ENCODE results near the gene NUCB1. TPM values are rescaled to one million over a fixed set of nuclear protein-coding genes. Genes with fewer than 3 reads are reported as not detected.

Gene NUCB1
- total and polyA plus RNA-seq, 2 donors (not counting 3 experiments of a cell fraction or from before 2014, with no cell fraction given): 194 to 231 TPM

DNA sequence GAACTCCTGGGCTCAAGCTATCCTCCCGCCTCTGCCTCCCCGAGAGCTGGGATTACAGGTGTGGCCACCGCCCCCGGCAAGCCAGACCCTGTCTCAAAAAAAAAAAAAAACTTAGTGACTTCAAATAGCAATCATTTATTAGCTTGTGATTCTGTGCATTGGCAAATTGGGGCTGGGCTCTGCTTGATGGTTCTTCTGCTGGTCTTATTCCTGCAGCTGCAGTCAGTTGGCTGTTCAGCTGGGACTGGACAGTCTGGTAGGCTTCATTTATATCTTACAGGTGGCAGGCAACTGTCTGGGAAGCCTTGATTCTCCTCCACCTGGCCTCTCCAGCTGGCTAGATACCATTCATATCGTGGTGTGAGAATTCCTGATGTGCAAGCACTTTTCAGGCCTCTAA lies 40.8 kb downstream of the NUCB1 start:
- Histone ChIP-seq H3K9me3 (replicated peaks; ENCODE audit: control insufficient read depth, insufficient read depth, low read length) (no peaks in the 10 kb centered on the region), H3K4me1 (ENCODE audit: control insufficient read depth, extremely low read depth, insufficient read depth, low read length) (no peaks in the 10 kb centered on the region), H3K27ac (ENCODE audit: insufficient read depth, low read depth, low read length) (no peak overlapping the region), H3K36me3 (ENCODE audit: control insufficient read depth in 2 of 2, extremely low read depth in 1 of 2, insufficient read depth in 2 of 2, low read length in 2 of 2) (no peaks in the 10 kb centered on the region), H3K79me2 (ENCODE audit: control insufficient read depth, insufficient read depth, low read length) (no peaks in the 10 kb centered on the region), H3K9ac (replicated peaks; ENCODE audit: extremely low read depth, insufficient read depth, low read length) (no peak overlapping the region), H3K27me3 (ENCODE audit: control insufficient read depth in 2 of 2, insufficient read depth in 2 of 2, low read length in 2 of 2) (no peaks in the 10 kb centered on the region), H3K4me2 (ENCODE audit: insufficient read depth, low read length) (no peak overlapping the region), H4K20me1 (replicated peaks; ENCODE audit: control insufficient read depth, extremely low read depth, insufficient read depth, low read length) (no peaks in the 10 kb centered on the region), H2AFZ (ENCODE audit: low read depth, low read length) (no peak overlapping the region), H3K4me3 (replicated peaks in 1 of 3; ENCODE audit: insufficient read depth in 1 of 3, low read depth in 1 of 3, low read length in 3 of 3) (no peak overlapping the region), H3K9me1 (replicated peaks; ENCODE audit: control insufficient read depth, extremely low read depth, insufficient read depth, low read length) (no peaks in the 10 kb centered on the region)
- no peak for TF ChIP-seq JUN (IDR thresholded peaks at IDR 0.05; ENCODE audit: borderline replicate concordance, insufficient read depth, insufficient read length, low read depth)
- TF ChIP-seq FOS (IDR thresholded peaks at IDR 0.05; ENCODE audit: borderline replicate concordance, insufficient read depth, low read length): no peak
- no peak for TF ChIP-seq EZH2 (IDR thresholded peaks at IDR 0.05; ENCODE audit: borderline replicate concordance, low read depth, low read length, severe bottlenecking)
- TF ChIP-seq CTCF (IDR thresholded peaks at IDR 0.05; ENCODE audit: extremely low read depth in 1 of 2, insufficient read depth in 1 of 2, low read depth in 1 of 2, low read length in 2 of 2): no peak
- no peak for TF ChIP-seq POLR2A (IDR thresholded peaks at IDR 0.05; ENCODE audit: low read depth, low read length)
- no peak for TF ChIP-seq POLR2AphosphoS5 (IDR thresholded peaks at IDR 0.05; ENCODE audit: insufficient read depth, low read depth, low read length)
- TF ChIP-seq GATA2 (IDR thresholded peaks at IDR 0.05; ENCODE audit: insufficient read depth, insufficient read length, low read depth, low read length): no peak
- no peak for TF ChIP-seq MYC (IDR thresholded peaks at IDR 0.05; ENCODE audit: low read depth, low read length)
- dilution Hi-C loops (cut with MboI; ENCODE audit: extremely low pct_ligation_motif_present, low sequenced_read_pairs) (no loop called here), intact Hi-C loops (cut with micrococcal nuclease) (no loop called here)
- ChIA-PET POLR2A (no interaction called here), CTCF (interaction anchor here (0.9 to 1.7 kb wide), 2 partner anchors 8 to 30 kb away, joined by 3 to 5 read pairs; no protein-coding TSS in a partner anchor)
- FAIRE-seq: no peak
- no TSS peak for BruUV-seq (replicated peaks)
- no peak for DNase-seq (ENCODE audit: low read depth, low spot score)

Data from endothelial cell of umbilical vein (primary cell).